ENCODE results near the gene MRPL20. TPM values are rescaled to one million over a fixed set of nuclear protein-coding genes. Genes with fewer than 3 reads are reported as not detected.
"Not testable (repeated sequence)": the region's sequence is repeated elsewhere in the genome, so short reads cannot be mapped to it uniquely, and the experiment has no call there.

MRPL20 gene
- total RNA-seq: 116 and 132 TPM in 2 replicates

DNA sequence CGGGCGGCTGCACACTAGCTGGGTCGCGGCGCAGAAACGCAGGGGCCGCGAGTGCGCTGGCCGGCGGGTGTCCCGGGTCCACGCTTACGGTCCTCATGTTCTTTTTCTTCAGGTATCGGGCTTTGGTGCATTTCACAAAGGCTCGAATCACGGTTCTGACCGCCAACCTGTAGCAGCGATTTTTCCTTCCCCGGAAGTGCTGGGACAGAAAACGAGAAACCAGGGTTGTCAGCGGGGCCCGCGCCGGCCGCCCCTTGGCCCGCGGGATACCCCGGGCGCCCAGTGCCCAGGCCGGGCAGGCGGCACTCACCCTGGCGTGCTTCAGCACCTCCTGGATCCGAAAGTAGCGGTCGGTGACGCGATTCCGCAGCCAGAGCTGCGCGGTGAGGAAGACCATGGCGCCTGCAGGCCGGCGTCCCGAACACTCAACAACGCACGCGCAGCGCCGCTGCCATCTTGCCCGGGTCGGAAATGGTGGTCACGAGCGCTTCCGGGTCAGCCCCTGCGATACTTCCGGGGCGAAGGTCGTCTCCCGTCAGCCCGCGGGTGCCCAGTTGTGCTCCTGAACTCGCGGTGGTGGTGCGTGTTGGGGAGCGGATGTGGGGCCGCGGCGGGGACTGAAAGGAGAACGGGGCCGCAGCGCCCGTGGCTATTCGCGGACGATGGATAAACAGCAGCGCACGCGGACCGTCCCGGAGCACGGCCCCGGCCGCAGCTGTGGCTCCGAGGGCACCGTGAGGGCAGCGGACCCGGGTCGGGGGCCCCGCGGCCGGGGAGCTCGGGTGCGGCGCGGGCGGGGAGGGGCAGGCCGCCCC is at the start of gene MRPL20:
MRPL20 (minus strand) TSS at position 473 of the 815 bp plus-strand sequence; CDS start at position 397, 76 bp downstream.
- peak; percentile 55 for DNase-seq (ENCODE audit: low read depth, low spot score)

DNA sequence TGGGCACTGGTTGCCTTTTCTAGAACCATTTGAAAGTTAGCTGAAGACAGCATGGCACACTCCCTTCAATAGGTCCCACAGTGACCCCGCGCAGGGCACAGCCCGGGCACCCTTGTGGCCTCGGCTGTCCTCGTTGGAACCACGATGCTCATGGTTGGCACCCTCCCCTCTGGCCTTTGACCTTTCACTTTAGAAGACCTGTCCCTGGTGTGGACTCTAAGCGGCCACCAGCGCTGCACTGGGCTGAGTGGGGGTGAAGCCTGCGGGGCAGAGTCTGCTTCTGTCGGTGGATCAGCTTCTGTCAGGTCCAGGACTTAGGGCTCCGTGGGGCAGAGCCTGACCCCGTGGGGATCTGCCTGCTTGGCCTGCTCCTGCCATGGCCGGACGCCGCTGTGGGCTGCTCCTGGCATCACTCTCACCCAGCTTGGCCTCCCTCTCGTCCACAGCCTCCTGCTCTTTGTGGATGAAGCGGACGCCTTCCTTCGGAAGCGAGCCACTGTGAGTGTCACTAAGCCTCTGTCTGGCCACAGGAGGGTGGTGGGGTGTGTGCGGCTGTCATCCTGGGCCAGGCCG is 49.7 kb upstream of the MRPL20 start:
- DNase-seq (ENCODE audit: low read depth, low spot score): not testable (repeated sequence)

DNA sequence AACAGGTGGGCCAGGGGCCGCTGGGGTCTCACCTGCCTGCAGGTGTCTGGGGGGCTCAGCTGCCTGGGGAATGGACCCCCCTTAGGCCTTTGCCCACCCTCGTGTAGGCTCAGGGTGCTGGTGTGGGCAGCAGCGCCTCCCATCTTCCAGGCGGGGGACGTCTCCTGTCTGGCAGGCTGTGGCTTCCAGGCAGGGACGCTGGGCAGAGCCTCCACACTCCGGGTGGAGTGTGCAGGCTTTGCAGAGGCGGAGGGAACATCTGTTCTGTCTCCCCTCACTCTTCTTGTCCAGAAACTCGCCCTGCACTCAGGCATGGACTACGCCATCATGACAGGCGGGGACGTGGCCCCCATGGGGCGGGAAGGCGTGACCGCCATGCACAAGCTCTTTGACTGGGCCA is 48.8 kb upstream of the MRPL20 start:
- DNase-seq (ENCODE audit: low read depth, low spot score): not testable (repeated sequence)

DNA sequence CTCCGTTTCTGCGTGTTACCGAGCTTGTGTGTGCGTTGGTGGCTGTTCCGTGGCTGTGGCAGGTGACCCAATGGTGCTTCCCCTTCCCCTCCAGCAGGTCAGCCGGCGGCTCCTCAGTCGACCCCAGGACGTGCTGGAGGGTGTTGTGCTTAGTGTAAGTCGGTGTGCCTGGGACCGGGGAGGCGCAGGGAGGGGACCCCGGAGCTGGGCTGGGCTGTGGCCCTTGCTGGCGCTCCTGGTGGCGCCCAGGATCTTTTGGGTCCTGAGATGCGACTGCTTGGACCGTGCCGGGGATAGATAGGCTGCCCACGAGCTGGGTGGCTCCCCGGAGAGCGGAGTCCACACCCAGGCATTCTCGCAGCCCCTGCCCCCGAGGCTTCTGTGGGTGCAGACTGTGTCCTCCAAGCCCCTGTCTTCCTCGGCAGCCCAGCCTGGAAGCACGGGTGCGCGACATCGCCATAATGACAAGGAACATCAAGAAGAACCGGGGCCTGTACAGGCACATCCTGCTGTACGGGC is 48.3 kb upstream of the MRPL20 start:
- no peak for DNase-seq (ENCODE audit: low read depth, low spot score)

DNA sequence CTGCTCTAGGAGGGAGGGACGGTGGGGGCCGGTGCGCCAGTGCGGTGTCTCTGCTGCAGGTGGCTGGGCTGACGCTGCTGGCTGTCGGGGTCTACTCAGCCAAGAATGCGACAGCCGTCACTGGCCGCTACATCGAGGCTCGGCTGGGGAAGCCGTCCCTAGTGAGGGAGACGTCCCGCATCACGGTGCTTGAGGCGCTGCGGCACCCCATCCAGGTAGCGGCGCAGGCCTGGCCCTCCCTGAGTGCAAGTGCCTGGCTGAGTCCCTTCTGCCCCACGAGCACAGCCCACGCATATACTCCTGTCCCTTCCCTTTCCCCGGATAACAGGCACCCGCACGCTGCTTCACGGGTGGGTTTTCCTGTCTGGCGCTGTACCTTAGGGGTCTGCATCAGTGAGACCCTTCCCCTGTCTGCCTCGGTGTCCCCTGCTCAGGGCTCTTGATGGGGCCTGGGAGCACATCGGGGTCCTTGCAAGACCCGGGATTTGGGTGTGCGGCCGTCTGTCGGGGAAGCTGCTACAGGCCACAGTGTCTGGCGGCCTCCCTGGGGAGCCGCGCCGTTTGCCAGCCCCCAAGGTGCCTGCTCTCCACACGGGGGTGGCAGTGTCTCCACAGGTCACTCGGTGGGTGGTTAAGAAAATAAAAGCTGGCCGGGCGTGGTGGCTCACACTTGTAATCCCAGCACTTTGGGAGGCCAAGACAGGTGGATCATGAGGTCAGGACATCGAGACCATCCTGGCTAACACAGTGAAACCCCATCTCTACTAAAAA is 47.4 kb upstream of the MRPL20 start:
- DNase-seq (ENCODE audit: low read depth, low spot score): not testable (repeated sequence)

DNA sequence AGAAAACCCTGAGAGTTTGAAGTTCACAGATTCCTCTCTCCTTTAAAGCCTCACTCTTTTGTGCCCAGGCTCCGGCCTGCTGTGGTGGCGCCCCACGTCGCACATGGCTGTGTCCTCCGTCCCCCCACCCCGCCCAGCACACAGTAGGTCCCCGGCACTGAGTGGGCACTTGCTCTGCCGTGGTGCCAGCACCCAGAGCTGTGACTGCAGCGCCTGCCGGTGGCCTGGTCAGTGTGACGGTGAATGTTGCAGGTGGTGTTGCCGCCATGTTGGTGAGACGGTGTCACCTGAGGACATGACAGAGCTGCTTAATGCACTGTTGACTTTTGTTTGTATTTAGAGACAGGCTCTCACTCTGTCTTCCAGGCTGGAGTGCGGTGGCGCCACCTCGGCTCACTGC is 45.8 kb upstream of the MRPL20 start:
- no peak for DNase-seq (ENCODE audit: low read depth, low spot score)

DNA sequence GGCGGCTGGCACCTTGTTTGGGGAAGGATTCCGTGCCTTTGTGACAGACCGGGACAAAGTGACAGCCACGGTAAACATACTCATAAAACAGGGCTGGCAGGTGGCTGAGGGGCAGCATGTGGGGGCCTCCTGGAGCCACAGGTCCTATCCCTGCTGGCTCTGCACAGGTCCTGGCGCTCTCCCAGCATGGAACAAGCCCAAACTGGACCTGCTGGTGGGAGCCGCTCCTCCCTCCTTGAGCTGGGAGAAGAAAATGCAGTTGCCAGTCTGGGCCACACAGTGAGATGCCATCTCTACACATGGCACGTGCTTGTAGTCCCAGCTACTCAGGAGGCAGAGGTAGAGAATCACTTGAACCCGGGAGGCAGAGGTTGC is 45.3 kb upstream of the MRPL20 start:
- DNase-seq (ENCODE audit: low read depth, low spot score): not testable (repeated sequence)

DNA sequence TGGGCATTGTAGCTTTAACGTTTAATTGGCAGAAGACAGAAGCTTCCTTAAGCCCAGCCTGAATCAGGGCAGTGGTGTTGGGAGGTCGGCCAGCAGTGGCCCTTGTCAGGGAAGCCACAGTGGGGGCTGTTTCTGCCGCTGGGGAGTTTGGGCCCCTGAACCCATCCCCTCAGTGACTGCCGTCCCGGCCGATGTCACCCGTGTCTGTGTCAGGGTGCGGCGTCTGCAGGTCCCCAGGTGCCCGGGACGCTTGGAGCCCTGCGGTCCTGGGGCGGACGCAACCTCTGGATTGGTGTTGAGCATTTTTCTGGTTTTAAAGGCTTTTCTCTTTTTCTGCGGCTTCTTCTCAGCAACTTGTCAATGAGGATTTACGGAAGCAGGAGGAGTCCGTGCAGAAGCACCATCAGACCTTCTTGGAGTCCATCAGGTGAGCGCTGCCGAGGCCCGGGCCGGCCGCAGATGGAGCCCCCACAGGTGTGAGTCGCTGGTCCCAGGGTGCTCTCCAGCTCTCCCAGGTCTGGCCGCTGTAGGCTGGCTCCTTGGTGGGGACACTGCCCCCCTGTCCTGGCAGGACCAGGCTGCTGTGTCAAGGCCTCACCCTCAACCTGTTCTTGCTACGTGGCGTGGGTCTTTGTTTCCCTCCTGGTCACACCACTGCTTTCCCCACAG is 44.7 kb upstream of the MRPL20 start:
- no peak for DNase-seq (ENCODE audit: low read depth, low spot score)

DNA sequence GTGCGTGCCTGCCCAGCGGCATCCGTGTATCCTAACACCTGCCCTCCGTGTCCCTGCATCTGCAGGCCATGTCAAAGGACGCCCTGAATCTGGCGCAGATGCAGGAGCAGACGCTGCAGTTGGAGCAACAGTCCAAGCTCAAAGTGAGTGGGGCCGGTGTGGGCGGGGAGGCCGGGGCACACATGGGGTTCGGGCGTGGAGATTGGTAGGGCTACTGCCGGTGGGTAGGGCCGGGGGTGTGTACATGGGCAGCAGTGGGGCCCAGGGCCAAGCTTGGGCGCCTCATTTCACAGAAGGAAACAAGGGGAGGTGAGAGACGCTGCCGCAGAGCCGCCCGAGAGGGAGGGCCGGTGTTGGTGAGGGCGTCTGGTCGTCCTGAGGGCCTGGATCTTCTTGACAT is 43.5 kb upstream of the MRPL20 start:
- DNase-seq (ENCODE audit: low read depth, low spot score): not testable (repeated sequence)

DNA sequence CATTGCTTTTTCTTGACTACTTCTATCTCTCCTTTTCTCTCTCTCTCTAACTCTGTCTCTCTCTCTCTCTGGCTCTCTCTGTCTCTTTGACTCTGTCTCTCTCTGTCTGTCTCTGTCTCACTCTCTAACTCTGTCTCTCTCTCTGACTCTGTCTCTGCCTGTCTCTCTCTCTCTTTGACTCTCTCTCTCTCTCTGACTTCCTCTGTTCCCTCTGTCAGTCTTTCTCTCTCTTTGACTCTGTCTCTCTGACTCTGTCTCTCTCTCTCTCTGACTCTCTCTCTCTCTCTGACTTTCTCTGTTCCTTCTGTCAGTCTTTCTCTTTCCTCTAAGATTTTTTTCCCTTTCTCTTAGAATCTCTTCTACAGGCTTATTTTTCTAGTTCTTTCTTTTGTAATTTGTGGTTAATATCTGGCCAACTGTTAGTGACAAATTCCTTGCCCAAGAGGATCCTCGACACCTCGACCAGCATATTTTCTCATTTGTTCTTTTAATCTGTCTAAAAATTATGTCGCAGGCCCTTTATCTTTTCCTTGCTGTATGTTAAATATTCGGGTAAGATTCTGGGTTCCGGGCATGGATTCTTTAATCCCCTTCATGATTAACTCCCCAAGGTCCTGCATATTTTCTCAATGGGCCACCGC is 42.1 kb upstream of the MRPL20 start, which contains the start of gene ATAD3C:
ATAD3C (plus strand) TSS at position 591 of the 641 bp plus-strand sequence. CDS start 995 bp downstream, outside the sequence.
- no peak for DNase-seq (ENCODE audit: low read depth, low spot score)

DNA sequence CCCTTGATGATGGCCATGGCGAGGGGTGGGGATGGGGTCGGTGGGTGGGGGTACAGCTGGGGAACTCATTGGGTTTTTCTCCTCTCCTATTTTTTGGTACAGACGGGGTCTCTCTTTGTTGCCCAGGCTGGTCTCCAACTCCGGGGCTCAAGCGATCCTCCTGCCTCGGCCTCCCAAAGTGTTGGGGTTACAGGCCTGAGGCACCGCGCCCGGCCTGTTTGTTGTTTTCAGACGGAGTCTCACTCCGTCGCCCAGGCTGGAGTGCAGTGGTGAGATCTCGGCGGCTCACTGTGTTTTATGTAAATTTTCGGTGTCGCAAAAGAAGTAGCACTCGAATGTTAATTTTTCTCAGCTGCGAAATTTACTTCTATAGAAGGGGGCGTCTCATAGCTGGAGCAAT is 39.5 kb upstream of the MRPL20 start:
- DNase-seq (ENCODE audit: low read depth, low spot score): not testable (repeated sequence)

DNA sequence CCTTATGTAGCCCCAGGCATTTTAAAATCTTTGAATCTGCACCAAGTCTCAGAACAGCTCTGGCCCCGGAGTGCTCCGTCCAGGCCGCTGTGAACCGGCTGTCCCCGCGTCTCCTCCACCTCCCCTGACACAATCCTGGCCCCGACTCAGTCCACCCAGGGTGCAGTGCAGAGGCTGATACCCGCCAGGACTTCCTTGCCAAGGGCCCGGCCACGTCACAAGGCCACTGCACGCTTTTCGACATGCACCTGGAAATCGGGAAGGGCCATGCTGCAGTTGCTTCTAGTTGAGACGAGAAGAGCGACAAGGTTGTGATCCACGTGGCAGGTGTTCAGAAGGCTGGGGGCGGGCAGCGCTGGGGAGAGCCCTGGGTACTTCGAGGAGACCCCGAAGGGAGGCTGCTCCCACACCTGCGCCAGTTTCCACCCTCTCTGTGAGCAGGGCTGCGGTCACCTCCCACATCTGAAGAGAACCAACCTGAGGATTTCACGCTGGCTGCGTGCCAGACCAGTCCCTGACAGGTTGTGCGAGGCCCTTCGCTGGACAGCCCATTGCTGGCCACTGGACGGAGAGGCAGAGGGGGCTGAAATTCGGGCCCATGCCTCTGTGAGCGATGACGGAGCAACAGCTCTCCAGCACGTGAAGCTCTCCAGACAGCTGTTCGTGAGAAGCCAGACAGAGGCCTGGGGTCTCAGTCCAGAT is 35.1 kb upstream of the MRPL20 start:
- no peak for DNase-seq (ENCODE audit: low read depth, low spot score)

DNA sequence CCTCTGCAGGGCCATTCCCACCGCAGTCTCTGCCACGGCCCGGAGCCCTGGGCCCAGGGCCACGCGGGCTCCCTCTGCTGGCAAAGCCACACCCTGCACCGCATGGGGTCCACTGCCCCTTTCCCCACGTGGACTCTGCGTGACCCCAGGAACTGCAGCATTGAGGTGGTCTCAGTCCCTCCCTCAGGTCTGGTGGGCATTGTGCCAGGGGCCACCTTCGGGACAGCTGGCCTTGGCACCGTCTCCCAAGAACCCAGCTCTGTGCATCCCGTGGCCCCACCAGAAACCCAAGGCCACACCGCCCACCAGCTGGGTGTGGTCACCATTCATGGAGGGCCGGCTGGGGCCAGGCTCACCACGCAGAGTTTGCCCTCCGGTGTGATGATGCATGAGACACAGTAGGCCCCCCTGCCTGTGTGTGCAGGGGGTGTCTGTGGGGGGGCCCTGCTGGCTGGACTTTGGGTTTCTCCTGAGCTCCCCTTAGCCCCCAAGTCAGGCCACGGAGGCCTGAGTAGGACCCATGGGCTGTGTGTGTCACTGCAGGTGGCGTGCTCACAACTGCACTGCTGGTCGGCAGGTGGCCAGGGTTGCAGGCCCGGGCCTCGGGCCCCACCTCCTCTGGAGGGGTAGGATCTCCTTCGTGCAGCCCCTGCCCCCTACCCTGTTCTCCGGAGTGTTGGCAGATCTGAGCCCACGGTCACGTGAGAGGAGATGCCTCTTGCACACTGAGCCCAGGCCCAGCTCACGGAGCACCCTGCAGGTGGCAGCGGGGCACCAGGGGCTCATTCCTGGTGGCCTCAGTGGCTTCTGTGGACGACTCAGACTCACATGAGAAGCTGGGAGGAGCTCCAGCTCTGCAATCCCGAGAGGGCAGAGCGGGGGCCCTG is 34.2 kb upstream of the MRPL20 start:
- no peak for DNase-seq (ENCODE audit: low read depth, low spot score)

DNA sequence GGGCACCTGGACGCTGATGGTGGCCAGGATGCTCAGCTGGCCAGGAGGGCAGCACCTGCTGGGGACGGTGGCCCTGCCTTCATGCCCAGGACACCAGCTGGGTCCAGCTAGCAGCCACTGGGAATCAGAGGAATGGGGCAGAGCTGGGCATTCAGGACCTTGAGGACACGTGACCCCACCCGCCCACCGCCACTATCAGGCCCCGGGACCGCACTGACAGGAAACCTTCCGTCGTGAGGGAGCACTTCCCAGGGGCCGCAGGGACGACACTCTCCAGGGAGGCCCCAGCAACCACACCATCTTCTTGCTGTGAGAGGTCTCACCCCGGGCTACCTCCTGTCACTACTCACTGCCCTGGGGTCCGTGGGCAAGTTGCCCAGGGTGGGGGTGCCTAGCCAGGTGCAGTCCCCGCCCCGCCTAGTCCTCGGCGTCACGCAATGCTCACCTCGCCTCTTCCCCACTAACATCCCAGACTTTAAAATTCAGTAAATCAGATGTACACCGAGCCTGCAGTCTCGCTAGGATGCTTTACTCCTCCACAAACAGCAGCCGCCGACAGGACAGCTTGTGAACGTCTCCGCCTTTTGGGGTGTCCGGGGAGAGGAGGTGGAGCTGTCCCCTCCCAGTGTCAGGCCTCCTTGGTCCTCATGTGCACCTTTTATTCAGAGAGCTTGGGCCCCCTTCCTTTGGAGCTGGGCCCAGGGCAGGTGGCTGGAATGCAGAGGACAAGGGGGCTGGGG is 33.3 kb upstream of the MRPL20 start:
- no peak for DNase-seq (ENCODE audit: low read depth, low spot score)

DNA sequence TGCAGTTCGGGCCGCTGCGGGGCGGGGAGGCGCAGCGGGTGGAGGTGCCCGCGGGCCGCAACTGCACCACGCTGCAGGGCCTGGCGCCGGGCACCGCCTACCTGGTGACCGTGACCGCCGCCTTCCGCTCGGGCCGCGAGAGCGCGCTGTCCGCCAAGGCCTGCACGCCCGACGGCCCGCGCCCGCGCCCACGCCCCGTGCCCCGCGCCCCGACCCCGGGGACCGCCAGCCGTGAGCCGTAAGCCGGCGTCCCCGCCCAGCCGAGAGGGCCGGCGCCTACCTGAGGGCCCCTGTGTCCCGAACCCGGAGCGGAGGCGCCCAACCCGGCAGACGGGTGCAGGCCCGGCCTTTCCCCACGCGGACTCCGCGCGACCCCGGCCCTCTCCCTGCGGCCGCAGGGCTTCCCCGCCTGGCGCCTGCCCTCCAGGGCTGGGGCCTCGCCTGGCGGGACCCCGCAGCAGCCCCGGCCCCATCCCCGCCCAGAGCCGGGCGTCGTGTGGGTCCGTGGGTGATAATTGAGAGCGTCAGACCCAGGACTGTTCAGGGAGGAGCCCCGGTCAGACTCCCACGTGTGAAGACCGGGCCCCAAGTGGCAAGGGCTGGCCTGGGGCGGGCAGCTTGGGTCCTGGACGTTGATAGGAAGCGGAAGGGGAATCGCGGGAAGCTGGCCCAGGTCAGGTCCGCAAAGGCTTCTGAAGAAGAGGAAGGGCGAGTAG is 32.6 kb upstream of the MRPL20 start:
- no peak for DNase-seq (ENCODE audit: low read depth, low spot score)

DNA sequence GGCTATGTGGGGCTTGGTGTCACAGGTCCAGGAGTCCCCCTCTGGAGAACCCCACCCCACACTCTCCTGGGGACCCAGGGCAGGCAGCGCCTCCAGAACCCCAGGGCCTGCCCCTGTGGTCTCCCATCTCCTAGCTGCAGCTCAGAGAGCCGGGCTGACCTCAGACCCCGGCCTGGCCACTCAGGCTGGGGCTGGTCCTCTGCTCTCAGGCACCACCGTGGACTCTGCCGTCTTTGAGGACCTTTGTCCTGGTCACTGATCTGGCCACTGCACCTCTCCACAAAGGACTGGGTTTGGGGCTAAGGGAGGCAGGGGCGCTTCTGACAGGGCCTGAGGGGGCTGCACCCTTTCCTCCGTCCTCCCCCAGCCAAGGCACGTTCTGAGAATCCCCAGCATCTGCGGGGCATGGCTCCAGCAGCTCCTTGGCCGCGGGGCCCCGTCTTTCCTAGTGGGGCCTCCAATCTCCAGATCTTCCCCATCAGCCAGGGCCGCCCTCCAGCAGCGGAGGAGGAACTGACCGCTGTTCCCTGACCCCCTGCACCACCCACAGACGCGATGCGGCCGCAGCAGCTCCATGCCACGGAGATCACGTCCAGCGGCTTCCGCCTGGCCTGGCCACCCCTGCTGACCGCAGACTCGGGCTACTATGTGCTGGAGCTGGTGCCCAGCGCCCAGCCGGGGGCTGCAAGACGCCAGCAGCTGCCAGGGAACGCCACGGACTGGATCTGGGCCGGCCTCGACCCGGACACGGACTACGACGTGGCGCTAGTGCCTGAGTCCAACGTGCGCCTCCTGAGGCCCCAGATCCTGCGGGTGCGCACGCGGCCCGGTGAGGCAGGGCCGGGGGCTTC is 31.7 kb upstream of the MRPL20 start:
- DNase-seq (ENCODE audit: low read depth, low spot score): no peak

DNA sequence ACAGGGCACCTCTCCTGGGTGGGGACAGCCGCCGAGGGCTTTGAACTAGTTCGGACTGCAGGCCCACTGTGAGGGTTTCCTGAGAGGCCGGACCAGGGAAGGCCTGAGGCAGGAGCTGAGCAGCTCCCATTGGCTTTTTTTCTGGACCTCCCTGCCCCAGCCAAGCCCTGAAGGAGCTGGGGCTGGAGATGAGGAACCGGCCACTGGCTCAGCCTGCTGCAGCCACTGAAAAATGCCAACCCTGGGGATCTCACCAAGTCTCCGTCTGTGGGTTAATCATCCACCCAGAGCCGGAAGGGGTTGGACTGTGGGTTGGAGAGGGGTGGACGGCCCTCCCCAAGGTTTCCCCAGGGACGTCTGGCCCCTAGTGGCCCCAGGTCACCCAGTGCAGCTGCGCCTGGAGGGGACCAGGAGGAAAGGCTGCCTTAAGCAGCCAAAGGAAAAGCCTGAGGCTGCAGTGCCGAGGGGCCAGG is 30.8 kb upstream of the MRPL20 start:
- DNase-seq (ENCODE audit: low read depth, low spot score): no peak
